Psoas muscle (tissue), 8 donors: Measurements from ENCODE around the gene GET3. TPM values are rescaled to one million over a fixed set of nuclear protein-coding genes. Genes with fewer than 3 reads are reported as not detected.
A peak's percentile ranks its signal among the peaks of the same experiment; 100 is the strongest.

Source experiments
- ATAC-seq, 4 donors: fragments of 200-7000 bp; cut with Tn5 transposase; one replicate each; pipeline ENCODE4 v1.9.1; 2020; ENCODE audit warnings: moderate library complexity in 3 of 4, mild to moderate bottlenecking in 2 of 4
- DNase-seq, 2 donors: peaks; one replicate each; pipeline ENCODE4 v3.0.0-alpha.2; 2020
- H3K27ac ChIP-seq: fragments of 200-600 bp; one replicate; pipeline ENCODE4 v1.8.0; 2022
- H3K27me3 ChIP-seq, 3 donors: fragments of 200-600 bp in 1 of 3; one replicate each; pipeline versions ENCODE4 v1.6.1 to v1.8.0; 2013 to 2022; ENCODE audit warnings: low read length in 2 of 3, mild to moderate bottlenecking in 2 of 3, moderate library complexity in 1 of 3; ENCODE audit not compliant: insufficient read depth in 3 of 3
- H3K36me3 ChIP-seq, 2 donors: fragments of 200-600 bp in 1 of 2; one replicate each; pipeline versions ENCODE4 v1.6.1 to v1.8.0; 2013 to 2022; ENCODE audit warnings: low read depth in 1 of 2, mild to moderate bottlenecking in 1 of 2, moderate library complexity in 1 of 2; ENCODE audit not compliant: insufficient read depth in 1 of 2
- H3K4me1 ChIP-seq: fragments of 200-600 bp; one replicate; pipeline ENCODE4 v1.8.0; 2022
- H3K4me3 ChIP-seq: fragments of 200-600 bp; one replicate; pipeline ENCODE4 v1.8.0; 2022; ENCODE audit warnings: mild to moderate bottlenecking
- H3K9me3 ChIP-seq: fragments of 200-600 bp; one replicate; pipeline ENCODE4 v1.8.0; 2022
- WGBS, 3 donors: extraction: QIAGEN DNeasy Blood & Tissue Kit; methylation state at CpG; one replicate each; pipeline versions ENCODE4 v1.1.6 to v1.1.7; 2013; 5-methylcytosine and 5-hydroxymethylcytosine counted together
- intact Hi-C, 2 donors: fragments of 100-400 bp; cut with DNase I; formaldehyde crosslinking; loops; one replicate each; pipeline versions ENCODE4 v1.11.0 to v1.14.2; 2022
- polyA plus RNA-seq, 3 donors: library from polyadenylated mRNA; stranded (reverse); fragments of 200-250 nt; gene quantifications; one replicate each; pipeline ENCODE4 v1.2.3, GENCODE V29; 2013
- total RNA-seq, 4 donors: library from RNA; stranded (reverse); fragmentation: NEBNext Ultra II Directional in 2 of 4; extraction: Animal tissue kit (Norgen Biotek cat#: 25700) in 2 of 4; gene quantifications; one replicate each; pipeline versions ENCODE4 v1.2.1 to v1.2.4, GENCODE V29; 2021 to 2023
- TF ChIP-seq, protein P1 (sequence below): fragments of 200-600 bp; IDR thresholded peaks from one replicate; pipeline ENCODE4 v1.8.0; 2022; ENCODE audit warnings: antibody characterized with exemption
- donor health status: healthy with polysubstance abuse.
- donor health status: DM: no; HTN: no; CAD: no; lungs with moderate emphysema.
- donor health status: Bipolar disorder and iron deficiency.
- donor health status: healthy.
- donor health status: DM: yes; HTN: yes; CAD: no.
- donor health status: DM: no; HTN: no; CAD: no.
- donor health status: DM: no; HTN: no; CAD: no.
- donor health status: DM: yes; HTN: yes; CAD: no.

The GET3 gene
- total and polyA plus RNA-seq, 7 donors: 43.0 to 135 (median 52.8) TPM

DNA sequence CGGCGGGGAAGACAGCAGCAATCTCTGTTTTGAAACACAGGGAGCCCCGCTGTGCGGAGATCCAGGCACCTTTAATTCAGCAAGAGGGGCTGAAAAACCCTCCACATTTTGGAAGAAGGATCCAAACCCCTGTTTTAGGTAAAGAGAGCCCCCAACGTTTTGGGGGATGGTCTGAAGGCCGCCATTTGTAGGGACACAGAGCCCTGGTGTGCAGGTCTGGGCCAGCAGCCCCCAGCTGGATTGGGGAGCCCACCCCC is 41.5 kb downstream of the GET3 start:
- H3K27me3 ChIP-seq: no peaks in the 10 kb centered on the region
- H3K4me1 ChIP-seq: peaks cover 38% of the 10 kb centered on the region
- intact Hi-C loops: no loop called here
- 23 to 38% (median 32%) methylated on average over 6 of the region's 6 CpGs for WGBS, 3 donors
- H3K36me3 ChIP-seq: no peaks in the 10 kb centered on the region
- H3K9me3 ChIP-seq: no peaks in the 10 kb centered on the region
- peak overlapping the region; percentile 86 for H3K4me3 ChIP-seq
- no peak for ATAC-seq
- TF ChIP-seq, protein P1, sequence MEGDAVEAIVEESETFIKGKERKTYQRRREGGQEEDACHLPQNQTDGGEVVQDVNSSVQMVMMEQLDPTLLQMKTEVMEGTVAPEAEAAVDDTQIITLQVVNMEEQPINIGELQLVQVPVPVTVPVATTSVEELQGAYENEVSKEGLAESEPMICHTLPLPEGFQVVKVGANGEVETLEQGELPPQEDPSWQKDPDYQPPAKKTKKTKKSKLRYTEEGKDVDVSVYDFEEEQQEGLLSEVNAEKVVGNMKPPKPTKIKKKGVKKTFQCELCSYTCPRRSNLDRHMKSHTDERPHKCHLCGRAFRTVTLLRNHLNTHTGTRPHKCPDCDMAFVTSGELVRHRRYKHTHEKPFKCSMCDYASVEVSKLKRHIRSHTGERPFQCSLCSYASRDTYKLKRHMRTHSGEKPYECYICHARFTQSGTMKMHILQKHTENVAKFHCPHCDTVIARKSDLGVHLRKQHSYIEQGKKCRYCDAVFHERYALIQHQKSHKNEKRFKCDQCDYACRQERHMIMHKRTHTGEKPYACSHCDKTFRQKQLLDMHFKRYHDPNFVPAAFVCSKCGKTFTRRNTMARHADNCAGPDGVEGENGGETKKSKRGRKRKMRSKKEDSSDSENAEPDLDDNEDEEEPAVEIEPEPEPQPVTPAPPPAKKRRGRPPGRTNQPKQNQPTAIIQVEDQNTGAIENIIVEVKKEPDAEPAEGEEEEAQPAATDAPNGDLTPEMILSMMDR: no peak
- no peak for DNase-seq
- H3K27ac ChIP-seq: peak overlapping the region; percentile 88

DNA sequence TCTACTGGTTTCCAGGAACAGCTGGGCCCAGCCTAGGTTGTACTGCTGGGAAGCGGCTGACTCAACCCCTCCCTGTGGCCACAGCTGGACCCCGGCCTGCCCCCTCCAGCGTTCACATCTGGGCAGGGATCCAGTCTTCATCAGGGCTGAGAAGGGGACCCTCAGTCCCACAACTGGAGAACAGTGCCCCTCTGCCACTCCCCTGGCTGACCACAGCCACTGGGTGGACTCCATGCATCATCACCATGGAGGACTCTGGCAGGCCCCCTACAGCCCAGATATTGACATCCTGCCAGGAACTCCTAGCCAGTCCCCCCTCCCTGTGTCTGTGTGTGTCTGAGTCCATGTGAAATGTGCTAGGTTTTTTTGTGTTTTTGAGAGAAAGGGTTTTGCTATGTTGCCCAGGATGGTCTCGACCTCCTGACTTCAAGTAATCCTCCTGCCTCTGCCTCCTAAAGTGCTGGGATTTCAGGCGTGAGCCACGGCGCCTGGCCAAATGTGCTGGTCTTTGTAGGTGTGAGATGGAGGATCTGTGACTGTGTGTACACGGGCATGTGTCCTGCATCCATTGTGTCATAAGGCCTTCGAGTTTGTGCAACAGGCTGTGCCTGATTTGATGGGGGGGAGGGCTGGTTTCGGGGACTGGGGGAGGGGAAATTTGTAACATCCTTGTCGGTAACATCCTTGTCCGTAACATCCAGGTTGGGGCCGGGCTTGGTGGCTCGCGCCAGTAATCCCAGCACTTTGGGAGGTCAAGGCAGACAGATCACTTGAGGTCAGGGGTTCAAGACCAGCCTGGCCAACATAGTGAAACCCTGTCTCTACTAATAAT is 42.1 kb downstream of the GET3 start:
- 39 to 54% (median 51%) methylated on average over 15 of the region's 15 CpGs for WGBS, 3 donors
- TF ChIP-seq, protein P1: no peak

DNA sequence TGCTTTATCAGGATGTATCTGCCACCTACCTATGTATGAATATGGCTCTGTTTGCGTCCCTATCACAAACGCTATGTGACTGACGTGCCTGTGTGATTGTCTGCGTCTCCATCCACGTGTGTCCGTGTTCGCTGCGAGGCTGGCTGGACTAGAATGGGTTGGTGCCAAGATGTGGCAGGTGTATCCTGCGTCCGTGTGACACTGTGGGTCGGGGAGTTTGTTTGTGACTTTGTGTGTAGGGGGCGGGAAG is 44.8 kb downstream of the GET3 start:
- Histone ChIP-seq H3K27me3 (no peaks in the 10 kb centered on the region), H3K4me1 (peaks cover 35% of the 10 kb centered on the region), H3K9me3 (no peaks in the 10 kb centered on the region), H3K36me3 (no peaks in the 10 kb centered on the region), H3K4me3 (peak overlapping the region; percentile 60), H3K27ac (peak overlapping the region; percentile 82)
- TF ChIP-seq, protein P1: no peak
- intact Hi-C loops: no loop called here
- ATAC-seq (no peak), DNase-seq (no peak)
- 2% methylated on average over 11 to 12 of the region's 12 CpGs for WGBS, 3 donors

More for the DNA sequence above, 42.1 kb downstream of the GET3 start:
- H3K27ac ChIP-seq: peak overlapping the region; percentile 88
- H3K9me3 ChIP-seq: no peaks in the 10 kb centered on the region
- H3K4me3 ChIP-seq: peak overlapping the region; percentile 86
- intact Hi-C loops: no loop called here
- peak; percentile 75 to 79 for DNase-seq
- ATAC-seq: peak in 1 of 4 donors; percentile 3
- H3K27me3 ChIP-seq: no peaks in the 10 kb centered on the region
- H3K4me1 ChIP-seq: peaks cover 36% of the 10 kb centered on the region
- H3K36me3 ChIP-seq: no peaks in the 10 kb centered on the region

DNA sequence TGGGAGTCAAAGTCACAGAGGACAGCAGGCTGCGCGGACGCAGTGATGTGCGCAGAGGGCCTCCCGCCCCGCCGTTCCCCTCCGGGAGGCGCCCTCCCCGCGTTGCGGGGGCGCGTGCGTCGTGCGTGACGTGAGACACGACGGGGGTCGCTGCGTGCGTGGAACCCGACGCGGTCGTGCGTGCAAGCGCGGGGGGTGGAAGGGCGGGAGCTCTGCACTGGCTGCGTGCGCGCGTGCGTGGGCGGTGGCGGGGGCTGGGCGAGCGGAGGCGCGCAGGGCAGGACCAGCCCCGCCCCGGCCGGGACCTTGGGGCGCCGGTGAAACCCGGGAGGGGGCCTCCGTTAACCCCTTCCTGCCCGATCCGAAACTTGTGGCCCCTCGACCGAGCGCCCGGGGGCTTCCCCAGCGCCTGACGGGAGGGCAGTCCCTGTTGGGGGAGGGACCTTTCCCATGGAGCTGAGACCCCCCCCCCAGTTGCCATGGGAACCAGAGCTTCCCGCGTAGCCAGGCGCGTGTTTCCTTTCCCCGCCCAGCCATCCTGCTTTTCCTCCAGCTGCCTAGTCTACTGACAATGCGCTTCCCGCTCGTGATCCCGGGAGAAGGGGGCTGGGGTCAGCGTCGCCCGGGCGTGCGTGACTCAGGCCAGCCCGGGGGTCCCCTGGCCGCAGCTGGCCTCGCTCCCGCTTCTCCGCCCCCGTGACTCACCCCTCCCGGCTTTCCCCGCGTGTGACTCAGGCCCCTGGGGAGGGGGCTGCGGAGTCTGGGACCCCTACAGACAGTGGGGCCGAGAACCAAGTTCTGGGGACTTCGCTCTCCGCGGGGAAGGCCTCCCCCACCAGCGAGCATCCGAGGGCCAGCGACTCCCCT is 45.4 kb downstream of the GET3 start:
- peak overlapping the region; percentile 82 for H3K27ac ChIP-seq
- H3K4me3 ChIP-seq: peak overlapping the region; percentile 60
- intact Hi-C loops: no loop called here
- 2 to 13% (median 6%) methylated on average over 28 to 88 of the region's 88 CpGs for WGBS, 3 donors
- DNase-seq (peak; percentile 91 to 93), ATAC-seq (peak; percentile 59 to 68 (median 64))
- H3K4me1 ChIP-seq: peaks cover 34% of the 10 kb centered on the region
- H3K9me3 ChIP-seq: no peaks in the 10 kb centered on the region
- TF ChIP-seq, protein P1: peak; percentile 3
- no peaks in the 10 kb centered on the region for H3K27me3 ChIP-seq
- H3K36me3 ChIP-seq: no peaks in the 10 kb centered on the region
